GM21367 (cell line): Measurements from ENCODE around the gene GRK2.

Experiments used
- ATAC-seq: cut with Tn5 transposase; IDR thresholded peaks from one replicate; pipeline ENCODE4 v1.9.1; 2021; ENCODE audit not compliant: unreplicated experiment

The GRK2 gene

DNA sequence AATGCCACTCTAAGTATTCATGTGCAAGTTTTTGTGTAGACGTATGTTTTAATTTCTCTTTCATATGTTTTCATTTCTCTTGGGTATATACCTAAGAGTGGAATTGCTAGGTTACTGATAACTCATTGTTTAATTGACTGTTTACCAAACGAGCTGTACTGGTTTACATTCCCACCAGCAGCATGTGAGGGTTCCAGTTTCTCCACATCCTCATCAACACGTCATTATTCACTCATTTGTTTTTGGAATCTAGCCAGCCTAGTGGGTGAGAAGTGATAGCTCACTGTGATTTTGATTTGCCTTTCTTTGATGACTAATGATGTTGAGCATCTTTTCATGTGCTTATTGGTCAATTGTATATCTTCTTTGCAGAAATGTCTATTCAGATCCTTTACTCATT lies 26.8 kb downstream of the GRK2 start:
- ATAC-seq: no peak

DNA sequence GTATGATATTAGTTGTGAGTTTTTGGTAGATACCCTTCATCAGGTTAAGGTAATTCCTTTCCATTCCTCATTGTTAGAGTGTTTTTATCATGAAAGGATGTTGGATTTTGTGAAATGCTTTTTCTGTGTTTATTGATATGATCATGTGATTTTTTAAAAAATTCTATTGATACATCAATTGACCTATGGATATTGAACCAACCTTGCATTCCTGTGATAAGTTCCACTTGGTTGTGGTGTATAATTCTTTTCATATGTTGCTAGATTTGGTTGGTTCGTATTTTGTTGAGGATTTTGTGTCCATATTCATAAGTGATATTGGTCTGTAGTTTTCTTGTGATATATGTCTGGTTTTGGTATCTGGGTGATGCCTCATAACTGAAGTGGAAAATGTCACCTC lies 29.6 kb downstream of the GRK2 start:
- no peak for ATAC-seq

DNA sequence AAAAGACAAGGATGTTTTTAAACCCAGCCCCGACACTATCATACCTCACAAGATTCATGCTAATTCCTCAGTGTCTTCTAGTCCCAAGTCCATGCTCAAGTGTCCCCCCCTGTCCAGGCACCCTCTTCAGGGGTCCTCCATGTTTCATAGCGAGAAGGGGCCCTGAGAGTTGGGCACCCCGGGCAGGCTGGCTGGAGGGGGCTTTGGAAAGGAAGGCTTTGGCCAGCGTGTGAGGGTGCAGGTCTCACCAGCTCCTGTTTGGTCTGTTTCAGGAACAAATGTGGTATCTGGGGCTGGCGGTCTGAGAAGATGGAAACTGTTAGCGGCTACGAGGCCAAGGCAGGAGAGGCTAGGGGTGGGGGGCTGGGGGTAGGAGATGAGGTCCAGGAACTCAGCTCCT lies 32.5 kb downstream of the GRK2 start:
- no peak for ATAC-seq

DNA sequence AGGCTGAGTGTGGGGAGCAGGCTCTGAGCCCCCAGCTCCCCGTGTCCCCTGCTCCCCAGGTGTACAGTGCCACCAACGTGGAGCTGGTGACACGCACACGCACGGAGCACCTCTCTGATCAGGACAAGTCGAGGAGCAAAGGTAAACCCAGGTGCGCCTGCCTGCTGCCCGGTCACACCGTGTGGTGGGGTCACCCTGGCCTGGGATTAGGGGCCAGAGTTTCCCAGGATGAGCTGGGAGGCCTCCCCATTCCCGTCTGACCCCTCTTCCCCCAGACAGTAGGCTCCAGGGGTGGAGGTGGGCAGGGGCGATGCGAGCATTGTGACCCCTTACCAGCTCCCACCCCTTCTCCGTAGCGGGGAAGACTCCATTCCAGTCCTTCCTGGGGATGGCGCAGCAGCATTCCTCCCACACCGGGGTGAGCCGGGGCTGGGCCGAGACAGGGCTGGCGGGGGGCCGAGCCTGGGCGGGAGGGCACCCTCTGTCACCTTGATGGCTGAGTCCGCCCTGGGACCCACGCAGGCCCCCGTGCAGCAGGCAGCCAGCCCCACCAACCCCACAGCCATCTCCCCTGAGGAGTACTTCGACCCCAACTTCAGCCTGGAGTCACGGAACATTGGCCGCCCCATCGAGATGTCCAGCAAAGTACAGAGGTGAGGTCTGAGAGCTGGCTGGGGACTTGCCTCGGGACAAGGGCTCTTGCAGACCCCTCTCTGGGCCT lies 33.4 kb downstream of the GRK2 start:
- no peak for ATAC-seq

DNA sequence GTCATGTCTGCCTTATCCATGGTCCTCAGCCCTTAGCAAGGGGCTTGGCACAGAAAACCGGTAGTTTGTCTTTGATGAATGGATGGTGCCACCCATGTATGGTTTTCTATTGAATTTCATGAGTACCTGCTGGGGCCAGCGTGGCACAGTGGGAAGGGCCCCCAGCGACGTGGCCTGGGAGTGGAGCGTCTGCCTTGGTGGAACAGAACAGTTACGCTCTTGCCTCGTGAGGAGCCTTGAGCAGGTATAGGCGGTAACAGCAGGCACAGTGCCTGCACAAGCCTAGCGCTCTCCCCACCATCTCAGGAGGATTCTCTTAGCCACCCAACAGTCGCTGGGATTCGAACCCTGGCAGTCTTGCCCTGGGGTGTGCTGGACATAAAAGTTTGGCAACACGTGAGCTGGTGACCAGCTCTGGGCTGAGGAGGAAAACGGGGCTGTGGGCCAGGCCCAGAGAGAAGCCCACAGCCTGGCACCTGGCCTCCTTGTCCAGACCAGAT lies 34.0 kb downstream of the GRK2 start:
- ATAC-seq: no peak

DNA sequence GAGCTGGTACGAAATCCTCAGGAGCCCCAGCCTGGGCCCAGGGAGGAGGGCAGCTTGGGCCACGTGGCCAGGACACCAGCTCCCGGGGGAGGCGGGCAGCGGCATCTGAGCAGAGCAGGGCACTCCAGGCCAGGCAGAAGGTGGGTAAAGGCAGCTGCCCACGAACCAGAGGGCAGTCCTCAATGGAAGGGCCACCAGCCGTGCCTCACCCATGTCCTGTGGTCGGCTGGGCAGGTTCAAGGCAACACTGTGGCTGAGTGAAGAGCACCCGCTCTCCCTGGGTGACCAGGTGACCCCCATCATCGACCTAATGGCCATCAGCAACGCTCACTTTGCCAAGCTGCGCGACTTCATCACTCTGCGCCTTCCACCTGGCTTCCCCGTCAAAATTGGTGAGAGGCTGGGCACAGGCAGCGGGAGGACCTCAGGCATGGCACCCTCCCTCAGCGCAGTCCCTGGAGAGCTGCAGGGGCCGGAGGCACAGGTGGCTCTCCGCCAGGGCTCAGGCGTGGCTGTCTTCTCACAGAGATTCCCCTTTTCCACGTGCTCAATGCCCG lies 34.6 kb downstream of the GRK2 start:
- no peak for ATAC-seq

DNA sequence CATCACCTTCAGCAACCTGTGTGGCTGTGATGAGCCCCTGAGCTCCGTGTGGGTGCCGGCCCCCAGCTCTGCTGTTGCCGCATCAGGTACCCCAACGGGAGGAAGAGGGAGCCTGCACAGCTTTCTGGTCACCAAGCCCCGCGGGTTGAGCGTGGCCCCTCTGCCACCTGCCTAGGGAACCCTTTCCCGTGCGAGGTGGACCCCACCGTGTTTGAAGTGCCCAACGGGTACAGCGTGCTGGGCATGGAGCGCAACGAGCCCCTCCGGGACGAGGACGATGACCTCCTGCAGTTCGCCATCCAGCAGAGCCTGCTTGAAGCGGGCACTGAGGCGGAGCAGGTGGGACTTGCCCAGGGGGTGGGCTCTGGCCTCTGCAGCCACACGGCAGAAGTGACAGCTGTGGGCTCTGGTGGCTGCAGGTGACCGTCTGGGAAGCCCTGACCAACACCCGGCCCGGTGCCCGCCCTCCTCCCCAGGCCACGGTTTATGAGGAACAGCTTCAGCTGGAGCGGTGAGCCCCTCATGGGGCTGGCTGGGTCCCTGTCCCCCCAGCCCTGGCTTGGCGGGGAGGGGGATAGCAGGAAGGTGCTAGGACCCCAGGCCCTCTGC lies 35.1 kb downstream of the GRK2 start:
- no peak for ATAC-seq

DNA sequence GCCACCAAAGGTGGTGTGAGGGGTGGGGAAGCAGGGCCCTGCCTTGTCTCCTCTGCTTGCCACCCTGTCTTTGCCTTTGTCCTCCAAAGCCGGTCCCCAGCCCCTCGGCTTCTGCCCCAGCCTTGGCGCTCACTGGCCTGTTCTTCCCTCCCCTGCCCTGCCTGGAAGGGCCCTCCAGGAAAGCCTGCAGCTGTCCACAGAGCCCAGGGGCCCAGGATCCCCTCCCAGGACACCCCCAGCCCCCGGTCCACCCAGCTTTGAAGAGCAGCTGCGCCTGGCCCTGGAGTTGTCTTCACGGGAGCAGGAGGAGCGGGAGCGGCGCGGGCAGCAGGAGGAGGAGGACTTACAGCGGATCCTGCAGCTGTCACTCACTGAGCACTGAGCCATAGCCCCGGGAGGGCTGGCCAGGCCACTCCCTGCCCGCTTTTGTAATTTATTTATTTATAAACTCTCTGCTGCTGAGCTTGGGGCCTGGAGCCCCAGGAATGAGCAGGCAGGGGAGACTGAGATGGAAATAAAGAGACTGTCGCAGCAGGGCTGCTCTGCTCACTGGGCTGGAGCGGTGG lies 35.8 kb downstream of the GRK2 start:
- ATAC-seq: no peak

DNA sequence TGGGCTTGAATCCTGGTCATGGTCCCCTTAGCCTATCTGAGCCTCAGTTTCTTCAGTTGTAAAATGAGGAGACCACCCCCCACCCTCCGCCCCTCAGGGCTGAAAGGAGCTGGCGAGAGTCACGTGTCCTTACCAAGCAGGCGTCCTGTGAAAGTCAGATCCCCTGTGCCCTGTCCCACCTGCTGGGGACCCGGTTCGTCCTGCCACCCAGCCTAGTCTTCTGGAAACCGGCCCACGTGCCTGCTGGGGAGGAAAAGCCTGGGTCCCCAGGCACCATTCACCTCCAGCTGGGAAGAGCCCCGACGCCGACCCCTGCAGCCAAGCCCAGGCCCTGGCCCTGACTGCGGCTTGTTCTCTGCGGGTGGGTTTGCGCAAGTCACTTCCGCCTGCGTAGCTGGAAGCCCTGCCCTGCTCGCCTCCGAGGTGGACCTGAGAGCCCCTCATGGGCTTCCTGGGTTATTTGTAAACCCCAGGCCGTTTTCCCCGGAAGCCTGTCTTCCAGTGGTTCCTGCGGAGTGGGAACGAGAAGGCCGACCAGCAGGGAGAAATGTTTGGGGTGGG lies 36.4 kb downstream of the GRK2 start:
- no peak for ATAC-seq

DNA sequence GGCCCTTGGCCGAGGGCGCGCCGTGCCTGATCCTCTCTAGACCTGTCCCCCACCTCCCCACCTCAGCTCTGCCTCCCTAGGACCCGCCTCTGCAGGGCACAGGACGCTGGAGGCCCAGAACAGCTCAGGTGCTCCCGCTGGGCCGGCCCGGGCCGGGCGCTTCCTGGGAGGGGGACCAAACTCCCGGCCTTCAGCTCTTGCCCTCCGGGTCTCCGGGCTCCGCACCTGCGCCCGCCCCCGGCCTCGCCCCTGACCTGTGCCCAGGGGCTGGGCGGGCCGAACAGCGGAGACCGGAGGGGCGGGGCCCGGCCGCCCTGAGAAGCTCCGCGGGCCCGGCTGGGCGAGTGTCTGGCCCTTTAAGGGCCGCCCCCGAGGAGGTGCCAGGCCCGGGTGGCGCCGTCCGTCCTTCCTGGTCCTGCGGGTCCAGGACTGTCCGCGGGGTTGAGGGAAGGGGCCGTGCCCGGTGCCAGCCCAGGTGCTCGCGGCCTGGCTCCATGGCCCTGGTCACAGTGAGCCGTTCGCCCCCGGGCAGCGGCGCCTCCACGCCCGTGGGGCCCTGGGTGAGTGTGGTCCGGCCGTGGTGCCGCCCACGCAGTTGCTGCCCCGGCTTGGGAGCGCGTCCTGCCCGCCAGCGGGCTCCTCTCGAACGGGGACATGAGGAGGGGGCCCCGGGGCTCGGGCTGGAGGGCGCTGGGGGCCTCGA lies 37.0 kb downstream of the GRK2 start, which contains the start of gene SSH3:
Gene SSH3 (plus strand): TSS at position 399 of the 703 bp plus-strand sequence. CDS start 96 bp downstream, at position 495.
- no peak for ATAC-seq

DNA sequence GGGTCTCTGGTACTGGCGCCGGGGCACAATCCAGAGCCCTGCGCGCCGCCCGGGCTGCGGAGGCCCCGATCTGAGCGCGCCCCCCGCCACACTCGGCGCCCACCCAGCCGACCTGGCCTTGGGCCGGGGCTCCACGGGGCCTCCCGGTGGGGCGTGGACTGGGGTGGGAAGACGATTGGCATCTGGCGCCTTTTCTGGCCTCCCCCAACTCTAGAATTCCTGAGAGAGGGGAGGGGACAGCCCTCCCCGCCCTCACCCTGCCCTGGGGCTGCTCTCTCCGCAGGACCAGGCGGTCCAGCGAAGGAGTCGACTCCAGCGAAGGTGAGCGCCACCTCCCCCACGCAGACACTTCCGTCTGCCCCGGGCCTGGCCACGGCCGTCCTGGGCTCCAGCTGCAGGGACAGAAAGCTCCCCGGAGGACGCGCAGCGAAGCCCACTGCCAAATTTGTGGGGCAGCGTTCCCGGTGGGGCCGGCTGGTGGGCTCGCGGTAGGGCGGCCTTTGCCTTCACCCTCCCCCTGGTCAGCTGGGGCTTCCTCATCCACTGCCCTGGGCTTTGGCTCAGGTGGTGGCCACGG lies 37.6 kb downstream of the GRK2 start:
- ATAC-seq: no peak

DNA sequence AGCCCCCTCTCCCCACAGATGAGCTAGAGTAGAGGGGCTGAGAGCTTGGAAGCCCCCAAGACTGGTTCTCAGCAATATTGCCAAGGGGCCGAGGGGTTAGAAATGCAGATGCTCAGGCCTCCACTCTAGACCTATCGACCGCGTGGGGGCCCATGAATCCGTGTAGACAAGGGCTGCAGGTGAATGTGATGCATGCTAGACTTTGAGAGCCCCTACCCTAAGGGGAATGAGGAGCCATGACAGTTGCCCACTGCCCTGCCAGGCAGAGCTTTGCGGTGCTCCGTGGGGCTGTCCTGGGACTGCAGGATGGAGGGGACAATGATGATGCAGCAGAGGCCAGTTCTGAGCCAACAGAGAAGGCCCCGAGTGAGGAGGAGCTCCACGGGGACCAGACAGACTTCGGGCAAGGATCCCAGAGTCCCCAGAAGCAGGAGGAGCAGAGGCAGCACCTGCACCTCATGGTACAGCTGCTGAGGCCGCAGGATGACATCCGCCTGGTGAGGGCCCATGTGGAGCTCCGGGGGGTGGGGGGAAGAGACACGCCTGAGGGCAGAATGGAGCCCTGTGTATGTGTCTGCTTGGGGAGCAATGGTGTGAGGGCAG lies 38.3 kb downstream of the GRK2 start:
- no peak for ATAC-seq

DNA sequence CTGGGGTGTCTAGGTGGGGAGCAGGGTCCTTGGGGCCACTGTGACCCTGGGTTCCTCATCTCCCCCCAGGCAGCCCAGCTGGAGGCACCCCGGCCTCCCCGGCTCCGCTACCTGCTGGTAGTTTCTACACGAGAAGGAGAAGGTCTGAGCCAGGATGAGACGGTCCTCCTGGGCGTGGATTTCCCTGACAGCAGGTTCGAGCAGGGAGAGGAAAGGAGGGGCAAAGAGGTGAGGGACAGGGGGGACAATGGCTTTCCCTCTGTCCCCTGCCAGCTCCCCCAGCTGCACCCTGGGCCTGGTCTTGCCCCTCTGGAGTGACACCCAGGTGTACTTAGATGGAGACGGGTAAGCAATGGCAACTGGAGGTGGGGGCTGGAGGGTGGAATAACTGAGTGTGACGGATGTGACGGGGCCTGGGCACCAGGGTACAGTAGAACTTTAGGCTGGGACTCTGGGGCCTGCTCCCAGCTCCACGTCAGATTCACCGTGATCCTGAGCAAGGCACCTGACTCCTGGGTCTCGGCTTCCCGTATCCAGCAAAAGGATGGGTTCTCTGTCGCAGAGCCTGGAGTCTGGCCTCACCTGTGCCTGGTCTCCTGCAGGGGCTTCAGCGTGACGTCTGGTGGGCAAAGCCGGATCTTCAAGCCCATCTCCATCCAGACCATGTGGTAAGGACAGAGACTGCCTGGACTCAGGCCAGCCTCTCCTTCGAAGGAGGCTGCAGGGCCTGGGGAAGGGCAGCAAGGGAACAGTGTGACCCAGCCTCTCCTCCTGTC lies 40.7 kb downstream of the GRK2 start:
- ATAC-seq: no peak

DNA sequence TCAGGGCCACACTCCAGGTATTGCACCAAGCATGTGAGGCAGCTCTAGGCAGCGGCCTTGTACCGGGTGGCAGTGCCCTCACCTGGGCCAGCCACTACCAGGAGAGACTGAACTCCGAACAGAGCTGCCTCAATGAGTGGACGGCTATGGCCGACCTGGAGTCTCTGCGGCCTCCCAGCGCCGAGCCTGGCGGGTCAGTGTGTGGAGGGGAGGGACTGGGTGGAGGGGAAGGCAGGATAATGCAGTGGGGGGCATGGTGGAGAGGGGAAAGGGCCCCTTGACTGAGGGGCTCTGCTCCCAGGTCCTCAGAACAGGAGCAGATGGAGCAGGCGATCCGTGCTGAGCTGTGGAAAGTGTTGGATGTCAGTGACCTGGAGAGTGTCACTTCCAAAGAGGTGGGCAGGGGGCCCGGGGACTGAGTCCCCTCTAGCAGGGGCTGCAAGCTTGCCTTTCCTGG lies 41.3 kb downstream of the GRK2 start:
- ATAC-seq: no peak

DNA sequence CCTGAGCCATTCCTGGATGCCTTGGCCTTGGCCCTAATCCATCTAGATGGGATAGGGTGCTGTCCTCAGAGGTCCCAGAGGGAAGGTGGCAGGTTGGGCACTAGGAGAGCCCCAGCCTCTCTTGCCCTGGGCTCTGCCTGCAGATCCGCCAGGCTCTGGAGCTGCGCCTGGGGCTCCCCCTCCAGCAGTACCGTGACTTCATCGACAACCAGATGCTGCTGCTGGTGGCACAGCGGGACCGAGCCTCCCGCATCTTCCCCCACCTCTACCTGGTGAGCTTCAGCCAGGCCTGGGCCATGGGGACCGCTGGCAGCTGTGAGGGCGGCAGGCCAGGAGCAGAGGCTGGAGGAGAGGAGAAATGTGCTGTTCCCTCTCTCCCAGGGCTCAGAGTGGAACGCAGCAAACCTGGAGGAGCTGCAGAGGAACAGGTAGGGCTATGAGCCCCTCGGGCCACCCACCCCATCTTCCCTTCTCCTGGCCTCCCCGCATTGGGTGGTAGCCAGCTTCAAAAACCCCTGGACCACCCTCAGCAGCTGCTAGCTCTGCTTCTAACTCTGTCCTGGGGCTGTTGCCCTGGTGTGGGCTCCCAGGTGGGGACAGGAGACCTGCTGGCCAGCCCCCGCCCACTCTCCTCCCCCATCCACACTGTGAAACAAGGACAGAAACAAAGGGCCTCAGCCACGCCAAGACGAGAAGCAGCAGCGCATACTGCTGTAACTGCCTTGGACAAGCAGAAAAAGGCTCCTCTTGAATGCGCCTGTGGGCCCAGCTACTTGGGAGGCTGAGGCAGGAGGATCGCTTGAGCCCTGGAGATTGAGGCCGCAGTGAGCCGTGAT lies 42.0 kb downstream of the GRK2 start:
- no peak for ATAC-seq

DNA sequence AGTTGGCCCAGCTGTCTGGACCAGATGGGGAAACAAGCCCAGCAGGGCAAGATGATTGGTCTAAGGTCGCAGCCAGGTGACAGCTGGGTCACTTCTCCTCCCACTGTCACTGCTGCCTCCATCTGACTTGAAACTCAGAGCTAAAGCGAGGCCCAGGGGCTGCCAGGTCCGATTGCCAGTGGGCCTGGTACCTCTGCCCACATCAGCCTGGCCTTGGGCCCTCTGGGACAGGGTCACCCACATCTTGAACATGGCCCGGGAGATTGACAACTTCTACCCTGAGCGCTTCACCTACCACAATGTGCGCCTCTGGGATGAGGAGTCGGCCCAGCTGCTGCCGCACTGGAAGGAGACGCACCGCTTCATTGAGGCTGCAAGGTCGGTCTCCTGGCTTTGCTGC lies 42.9 kb downstream of the GRK2 start:
- ATAC-seq: no peak

DNA sequence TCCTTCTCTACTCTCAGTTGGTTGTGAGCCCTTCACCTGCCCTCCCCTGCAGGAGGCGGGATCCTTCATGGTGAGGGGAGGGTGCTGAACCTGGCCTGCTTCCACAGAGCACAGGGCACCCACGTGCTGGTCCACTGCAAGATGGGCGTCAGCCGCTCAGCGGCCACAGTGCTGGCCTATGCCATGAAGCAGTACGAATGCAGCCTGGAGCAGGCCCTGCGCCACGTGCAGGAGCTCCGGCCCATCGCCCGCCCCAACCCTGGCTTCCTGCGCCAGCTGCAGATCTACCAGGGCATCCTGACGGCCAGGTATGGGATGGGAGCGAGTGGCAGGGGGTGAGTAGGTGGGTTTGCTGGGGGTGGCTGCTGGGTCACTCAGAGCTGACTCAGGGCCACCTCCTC lies 43.4 kb downstream of the GRK2 start:
- ATAC-seq: no peak

DNA sequence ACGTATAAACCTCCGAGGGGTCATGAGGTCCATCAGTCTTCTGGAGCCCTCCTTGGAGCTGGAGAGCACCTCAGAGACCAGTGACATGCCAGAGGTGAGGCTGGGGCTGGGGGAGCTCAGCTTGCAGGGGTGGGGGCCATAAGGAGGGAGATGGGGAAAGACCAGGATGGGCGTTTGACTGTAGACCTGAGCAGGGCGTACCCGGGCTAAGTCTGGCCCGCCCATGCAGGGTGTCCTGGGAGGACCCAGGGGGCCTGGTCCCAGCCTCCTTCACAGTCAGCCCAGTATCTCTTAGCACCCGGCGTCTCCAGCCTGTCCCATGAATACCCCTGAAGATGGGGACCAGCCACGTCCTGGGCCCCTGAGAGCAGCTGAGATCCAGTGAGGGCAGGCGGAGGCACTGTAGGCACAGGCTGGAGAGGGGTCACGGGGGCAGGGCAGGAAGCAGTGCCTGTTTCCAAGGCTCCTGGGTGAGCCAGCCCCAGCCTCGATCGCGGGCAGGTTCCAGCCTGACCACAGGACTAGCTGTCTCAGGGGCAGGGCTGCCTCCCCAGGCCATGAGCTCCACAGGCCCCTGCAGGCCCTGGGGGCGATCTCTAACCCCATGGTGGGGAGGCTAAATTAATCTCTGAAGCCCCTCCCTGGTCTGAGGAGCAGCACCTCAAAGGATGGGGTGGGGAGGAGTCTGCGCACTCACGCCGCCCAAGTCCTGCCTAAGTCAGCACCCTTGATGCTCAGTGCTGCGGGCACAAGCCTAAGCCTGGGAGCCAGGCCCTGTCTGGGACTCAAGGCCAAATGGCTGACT lies 44.2 kb downstream of the GRK2 start:
- no peak for ATAC-seq
